H1 (cell line): ENCODE results near the gene TXNRD2. TPM values are rescaled to one million over a fixed set of nuclear protein-coding genes. Genes with fewer than 3 reads are reported as not detected.

Source experiments
- CTCF ChIA-PET: fragments of 300-600 bp; sonication (Branson Sonifier 250); formaldehyde crosslinking; loops from one replicate; lab custom pipeline; 2021; ENCODE audit not compliant: partially characterized antibody; lab: Charles Lee
- POLR2A ChIA-PET: fragments of 300-600 bp; sonication (Branson Sonifier 250); formaldehyde crosslinking; loops from one replicate; lab custom pipeline; 2021; ENCODE audit warnings: inconsistent platforms; ENCODE audit not compliant: partially characterized antibody; lab: Charles Lee
- DNase-seq, 2 experiments: peaks; one replicate each; pipeline versions ENCODE4 v3.0.0 to v3.0.0-alpha.2; 2010 to 2022; ENCODE audit warnings: low spot score in 2 of 2, low read depth in 1 of 2, mixed read lengths in 1 of 2
- FAIRE-seq: peaks from 2 replicates; lab custom pipeline; 2011; peaks lifted over from hg19 to GRCh38; lab: Jason Lieb, UNC
- H2AFZ ChIP-seq: 2 replicates; pipeline ENCODE4 v1.8.1; 2012; ENCODE audit warnings: low read length, inconsistent platforms
- H2AK5ac ChIP-seq: 2 replicates; pipeline ENCODE4 v1.6.1; 2013; ENCODE audit warnings: low read depth, low read length
- H2BK120ac ChIP-seq: replicated peaks from 2 replicates; pipeline ENCODE3; 2013; ENCODE audit warnings: low read depth, low read length, inconsistent platforms
- H2BK12ac ChIP-seq: 2 replicates; pipeline ENCODE4 v1.6.1; 2013; ENCODE audit warnings: low read depth, low read length
- H2BK15ac ChIP-seq: 2 replicates; pipeline ENCODE4 v1.6.1; 2013; ENCODE audit warnings: low read length
- H2BK20ac ChIP-seq: 2 replicates; pipeline ENCODE4 v1.6.1; 2013; ENCODE audit warnings: low read length
- H2BK5ac ChIP-seq: 2 replicates; pipeline ENCODE4 v1.6.1; 2013; ENCODE audit warnings: low read depth, low read length
- H3K14ac ChIP-seq: 2 replicates; pipeline ENCODE4 v1.6.1; 2013; ENCODE audit warnings: inconsistent platforms; ENCODE audit not compliant: insufficient read length
- H3K18ac ChIP-seq: 2 replicates; pipeline ENCODE4 v1.6.1; 2013; ENCODE audit warnings: low read length; ENCODE audit errors: extremely low read depth
- H3K23ac ChIP-seq: 2 replicates; pipeline ENCODE4 v1.6.1; 2013; ENCODE audit warnings: inconsistent platforms; ENCODE audit not compliant: insufficient read length
- H3K23me2 ChIP-seq: 2 replicates; pipeline ENCODE4 v1.6.1; 2013; ENCODE audit warnings: low read depth, low read length
- H3K27ac ChIP-seq: 2 replicates; pipeline ENCODE4 v1.6.1; 2011; ENCODE audit warnings: low read depth, low read length, inconsistent platforms
- H3K27me3 ChIP-seq, 4 experiments: replicated peaks in 1 of 4; 1 replicate in 1 of 4; 2 replicates in 3 of 4; pipeline versions ENCODE4 v1.6.1 to v1.8.1; 2011 to 2013; ENCODE audit warnings: low read length in 3 of 4, mild to moderate bottlenecking in 3 of 4, inconsistent platforms in 2 of 4, mixed read lengths in 2 of 4, moderate library complexity in 1 of 4; ENCODE audit not compliant: control insufficient read depth in 3 of 4, insufficient read depth in 3 of 4; ENCODE audit errors: extremely low read depth in 1 of 4
- H3K36me3 ChIP-seq, 4 experiments: 2 replicates each; pipeline versions ENCODE4 v1.6.1 to v1.8.1; 2011 to 2013; ENCODE audit warnings: mild to moderate bottlenecking in 4 of 4, low read length in 3 of 4, moderate library complexity in 2 of 4, control low read depth in 1 of 4, inconsistent platforms in 1 of 4; ENCODE audit not compliant: insufficient read depth in 4 of 4, control insufficient read depth in 2 of 4
- H3K4ac ChIP-seq: replicated peaks from 2 replicates; pipeline ENCODE3; 2013; ENCODE audit warnings: low read length, low read depth, mixed read lengths, inconsistent platforms; ENCODE audit not compliant: insufficient read length
- H3K4me1 ChIP-seq, 4 experiments: replicated peaks in 1 of 4; 1 replicate in 1 of 4; 2 replicates in 3 of 4; pipeline versions ENCODE4 v1.6.1 to v1.8.1; 2011 to 2013; ENCODE audit warnings: low read length in 3 of 4, inconsistent platforms in 2 of 4, mixed read lengths in 1 of 4; ENCODE audit not compliant: insufficient read depth in 4 of 4, control insufficient read depth in 3 of 4
- H3K4me2 ChIP-seq, 2 experiments: 2 replicates each; pipeline versions ENCODE4 v1.6.1 to v1.8.1; 2011 to 2013; ENCODE audit warnings: low read depth in 2 of 2, low read length in 2 of 2, control low read depth in 1 of 2, inconsistent platforms in 1 of 2, mild to moderate bottlenecking in 1 of 2; ENCODE audit not compliant: insufficient read depth in 1 of 2
- H3K4me3 ChIP-seq, 4 experiments: fragments of 200-600, 300-600 bp in 1 of 4; sonication (generic), shearing (Covaris generic), sonication (Bioruptor Twin) in 1 of 4; 2 replicates each; pipeline versions ENCODE4 v1.5.1 to v1.8.1; 2011 to 2016; ENCODE audit warnings: low read length in 4 of 4, low read depth in 3 of 4, control low read depth in 2 of 4, inconsistent platforms in 2 of 4, mild to moderate bottlenecking in 2 of 4, mixed read lengths in 1 of 4, moderate library complexity in 1 of 4; ENCODE audit not compliant: insufficient read depth in 2 of 4; ENCODE audit errors: extremely low read depth in 1 of 4
- H3K56ac ChIP-seq: replicated peaks from 2 replicates; pipeline ENCODE3; 2013; ENCODE audit warnings: low read depth, mild to moderate bottlenecking, mixed read lengths, low read length, inconsistent platforms; ENCODE audit not compliant: insufficient read length
- H3K79me1 ChIP-seq: 2 replicates; pipeline ENCODE4 v1.6.1; 2013; ENCODE audit warnings: low read depth, low read length, control low read depth
- H3K79me2 ChIP-seq, 2 experiments: 2 replicates each; pipeline versions ENCODE4 v1.6.1 to v1.8.1; 2012 to 2013; ENCODE audit warnings: low read length in 2 of 2, mild to moderate bottlenecking in 2 of 2, inconsistent platforms in 1 of 2; ENCODE audit not compliant: insufficient read depth in 2 of 2, control insufficient read depth in 1 of 2
- H3K9ac ChIP-seq, 4 experiments: replicated peaks in 1 of 4; 1 replicate in 1 of 4; 2 replicates in 3 of 4; pipeline versions ENCODE4 v1.6.1 to v1.8.1; 2011 to 2013; ENCODE audit warnings: low read depth in 3 of 4, low read length in 3 of 4, control low read depth in 2 of 4, mild to moderate bottlenecking in 2 of 4, moderate library complexity in 2 of 4, inconsistent platforms in 1 of 4; ENCODE audit errors: extremely low read depth in 1 of 4
- H3K9me3 ChIP-seq, 2 experiments: 2 replicates each; pipeline versions ENCODE4 v1.6.1 to v1.8.1; 2012 to 2013; ENCODE audit warnings: mild to moderate bottlenecking in 2 of 2, moderate library complexity in 2 of 2, control low read depth in 1 of 2, inconsistent platforms in 1 of 2, low read depth in 1 of 2, low read length in 1 of 2, mixed read lengths in 1 of 2; ENCODE audit not compliant: insufficient read depth in 2 of 2
- H4K20me1 ChIP-seq, 2 experiments: replicated peaks in 1 of 2; 2 replicates each; pipeline versions ENCODE3 to v1.8.1; 2011 to 2013; ENCODE audit warnings: inconsistent platforms in 2 of 2, low read length in 2 of 2, mild to moderate bottlenecking in 1 of 2; ENCODE audit not compliant: insufficient read depth in 2 of 2, control insufficient read depth in 1 of 2
- H4K5ac ChIP-seq: 2 replicates; pipeline ENCODE4 v1.6.1; 2013; ENCODE audit warnings: low read length, low read depth, mixed read lengths, inconsistent platforms; ENCODE audit not compliant: insufficient read length
- H4K8ac ChIP-seq: 2 replicates; pipeline ENCODE4 v1.8.0; 2013; ENCODE audit warnings: mild to moderate bottlenecking, moderate library complexity, low read length, inconsistent platforms; ENCODE audit not compliant: insufficient read depth; ENCODE audit errors: extremely low read depth
- H4K91ac ChIP-seq: replicated peaks from 2 replicates; pipeline ENCODE3; 2013; ENCODE audit warnings: low read length, mixed read lengths, inconsistent platforms; ENCODE audit not compliant: insufficient read length
- CHD1 ChIP-seq: IDR thresholded peaks from 2 replicates; pipeline ENCODE4 v1.6.1; 2012; ENCODE audit warnings: low read depth, low read length, improper control_type of control experiment
- EZH2 ChIP-seq: fragments of 200-600 bp; sonication (generic); IDR thresholded peaks from 2 replicates; pipeline ENCODE4 v1.7.1; 2012; ENCODE audit warnings: low read depth, mild to moderate bottlenecking, moderate library complexity, low read length, inconsistent platforms; ENCODE audit not compliant: severe bottlenecking
- FOSL1 ChIP-seq: IDR thresholded peaks from 2 replicates; pipeline ENCODE4 v1.6.1; 2011; ENCODE audit warnings: mild to moderate bottlenecking, low read depth, low read length, moderate library complexity; ENCODE audit not compliant: insufficient read depth
- POLR2AphosphoS5 ChIP-seq: IDR thresholded peaks from 2 replicates; pipeline ENCODE4 v1.6.1; 2011; ENCODE audit warnings: low read depth, low read length
- RBBP5 ChIP-seq: IDR thresholded peaks from 2 replicates; pipeline ENCODE4 v1.7.1; 2012; ENCODE audit warnings: low read depth, mild to moderate bottlenecking, inconsistent platforms, low read length, moderate library complexity, borderline replicate concordance
- SAP30 ChIP-seq: fragments of 300-600 bp; sonication (generic); IDR thresholded peaks from 2 replicates; pipeline ENCODE4 v1.7.1; 2012; ENCODE audit warnings: low read length, moderate library complexity, mild to moderate bottlenecking, inconsistent platforms; ENCODE audit not compliant: insufficient read depth, insufficient replicate concordance
- TAF1 ChIP-seq: IDR thresholded peaks from 2 replicates; pipeline ENCODE4 v1.6.1; 2011; ENCODE audit warnings: mild to moderate bottlenecking, low read depth, low read length
- polyA plus RNA-seq, 7 experiments: library from polyadenylated mRNA; depleted of rRNA in 3 of 7; stranded (reverse) in 5 of 7; unstranded in 2 of 7; fragments of >200 nt in 5 of 7; fragments of 200-250 nt in 2 of 7; gene quantifications; 1 replicate in 5 of 7; 2 replicates in 1 of 7; 4 replicates in 1 of 7; pipeline versions ENCODE4 v1.2.1 to v1.2.3, GENCODE V29; 2011 to 2013; ENCODE audit warnings: missing spikeins in 2 of 7, mixed read lengths in 2 of 7
- total RNA-seq: library from RNA; stranded (reverse); fragmentation: NEBNext Ultra II Directional; extraction: Animal tissue kit (Norgen Biotek cat#: 25700); gene quantifications from 2 replicates; pipeline ENCODE4 v1.2.1, GENCODE V29; 2021
- TF ChIP-seq, protein P1 (sequence below): IDR thresholded peaks from 2 replicates; pipeline ENCODE4 v1.6.1; 2012; ENCODE audit warnings: inconsistent platforms
- TF ChIP-seq, protein P2 (sequence below), 3 experiments: IDR thresholded peaks; 1 replicate in 2 of 3; 2 replicates in 1 of 3; pipeline versions ENCODE4 v1.5.1 to v1.6.1; 2011; ENCODE audit warnings: low read length in 3 of 3, mild to moderate bottlenecking in 3 of 3, inconsistent platforms in 2 of 3, low read depth in 1 of 3, moderate library complexity in 1 of 3; ENCODE audit not compliant: insufficient read depth in 1 of 3; ENCODE audit errors: control extremely low read depth in 1 of 3

The TXNRD2 gene
- total and polyA plus RNA-seq, 2 of the 8 experiments (the other 6 are each of a cell fraction or from before 2014, with no cell fraction given): 14.8 to 21.9 TPM

DNA sequence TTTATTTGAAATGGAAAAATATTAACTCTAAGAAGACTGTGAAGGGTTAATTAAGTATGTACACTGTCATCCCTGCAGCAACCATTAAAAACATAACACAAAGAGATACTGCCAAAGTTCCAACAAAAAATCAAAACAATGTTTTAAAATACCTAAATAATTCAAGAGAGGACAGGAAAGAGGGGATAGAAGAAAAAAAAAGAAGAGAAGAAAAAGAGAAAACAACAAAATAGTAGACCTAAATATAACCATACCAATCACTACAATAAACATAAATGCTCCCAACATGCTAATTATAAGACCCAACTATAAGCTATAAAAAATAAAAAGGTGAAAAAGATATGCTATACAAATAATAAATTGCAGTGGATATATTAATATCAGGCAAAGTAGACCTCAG, 107.0 kb downstream of the TXNRD2 start:
- H3K27me3 ChIP-seq: no peaks in the 10 kb centered on the region
- H3K14ac ChIP-seq: no peak overlapping the region
- H2AFZ ChIP-seq: no peak overlapping the region
- H3K56ac ChIP-seq: no peak overlapping the region
- H3K9ac ChIP-seq: no peak overlapping the region
- H3K4me1 ChIP-seq: no peaks in the 10 kb centered on the region
- no peak overlapping the region for H3K27ac ChIP-seq
- H2BK120ac ChIP-seq: no peak overlapping the region
- H3K4me2 ChIP-seq: no peak overlapping the region
- no peak overlapping the region for H2BK15ac ChIP-seq
- H4K91ac ChIP-seq: no peak overlapping the region
- H4K5ac ChIP-seq: no peak overlapping the region
- no peak overlapping the region for H3K23ac ChIP-seq
- H3K79me1 ChIP-seq: no peaks in the 10 kb centered on the region
- no peaks in the 10 kb centered on the region for H3K79me2 ChIP-seq
- no peak overlapping the region for H3K4me3 ChIP-seq
- no peak overlapping the region for H2BK20ac ChIP-seq
- H3K23me2 ChIP-seq: no peaks in the 10 kb centered on the region
- no peaks in the 10 kb centered on the region for H3K9me3 ChIP-seq
- ChIA-PET CTCF (no interaction called here), POLR2A (no interaction called here)
- no peak overlapping the region for H3K4ac ChIP-seq
- H4K8ac ChIP-seq: no peak overlapping the region
- DNase-seq (no peak), FAIRE-seq (no peak)
- H4K20me1 ChIP-seq: no peaks in the 10 kb centered on the region
- H2AK5ac ChIP-seq: no peak overlapping the region
- no peak overlapping the region for H2BK5ac ChIP-seq
- H3K18ac ChIP-seq: no peak overlapping the region
- H3K36me3 ChIP-seq: no peaks in the 10 kb centered on the region
- no peak overlapping the region for H2BK12ac ChIP-seq
- TF ChIP-seq, protein P1, sequence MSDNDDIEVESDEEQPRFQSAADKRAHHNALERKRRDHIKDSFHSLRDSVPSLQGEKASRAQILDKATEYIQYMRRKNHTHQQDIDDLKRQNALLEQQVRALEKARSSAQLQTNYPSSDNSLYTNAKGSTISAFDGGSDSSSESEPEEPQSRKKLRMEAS: no peak
- no peak for TF ChIP-seq POLR2AphosphoS5
- TF ChIP-seq RBBP5: no peak
- TF ChIP-seq CHD1: no peak
- TF ChIP-seq, protein P2, sequence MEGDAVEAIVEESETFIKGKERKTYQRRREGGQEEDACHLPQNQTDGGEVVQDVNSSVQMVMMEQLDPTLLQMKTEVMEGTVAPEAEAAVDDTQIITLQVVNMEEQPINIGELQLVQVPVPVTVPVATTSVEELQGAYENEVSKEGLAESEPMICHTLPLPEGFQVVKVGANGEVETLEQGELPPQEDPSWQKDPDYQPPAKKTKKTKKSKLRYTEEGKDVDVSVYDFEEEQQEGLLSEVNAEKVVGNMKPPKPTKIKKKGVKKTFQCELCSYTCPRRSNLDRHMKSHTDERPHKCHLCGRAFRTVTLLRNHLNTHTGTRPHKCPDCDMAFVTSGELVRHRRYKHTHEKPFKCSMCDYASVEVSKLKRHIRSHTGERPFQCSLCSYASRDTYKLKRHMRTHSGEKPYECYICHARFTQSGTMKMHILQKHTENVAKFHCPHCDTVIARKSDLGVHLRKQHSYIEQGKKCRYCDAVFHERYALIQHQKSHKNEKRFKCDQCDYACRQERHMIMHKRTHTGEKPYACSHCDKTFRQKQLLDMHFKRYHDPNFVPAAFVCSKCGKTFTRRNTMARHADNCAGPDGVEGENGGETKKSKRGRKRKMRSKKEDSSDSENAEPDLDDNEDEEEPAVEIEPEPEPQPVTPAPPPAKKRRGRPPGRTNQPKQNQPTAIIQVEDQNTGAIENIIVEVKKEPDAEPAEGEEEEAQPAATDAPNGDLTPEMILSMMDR (IDR thresholded peaks at IDR 0.05; ENCODE audit: control extremely low read depth in 1 of 3, insufficient read depth in 1 of 3, low read depth in 1 of 3, low read length in 3 of 3): no peak
- TF ChIP-seq SAP30: no peak
- no peak for TF ChIP-seq TAF1
- TF ChIP-seq FOSL1: no peak
- TF ChIP-seq EZH2: no peak
